HG03565 (cell line): Measurements from ENCODE around the gene ZBTB21.

Experiments used
- ATAC-seq: cut with Tn5 transposase; IDR thresholded peaks from one replicate; pipeline ENCODE4 v1.9.1; 2021; ENCODE audit warnings: mild to moderate bottlenecking, moderate library complexity; ENCODE audit not compliant: unreplicated experiment

The ZBTB21 gene

GRCh38 chr21:42040411-42041180 is 30.4 kb upstream of the ZBTB21 start:
- ATAC-seq, result no peak

GRCh38 chr21:42039911-42040351 is 29.8 kb upstream of the ZBTB21 start:
- ATAC-seq, result no peak

- ATAC-seq, result no peak
These were observed 29.3 kb upstream of the ZBTB21 start for GRCh38 chr21:42039470-42039901.

- ATAC-seq, result no peak
These were observed 28.8 kb upstream of the ZBTB21 start for GRCh38 chr21:42038826-42039425.

- no peak for ATAC-seq
These were observed 28.2 kb upstream of the ZBTB21 start for GRCh38 chr21:42038393-42038792.

GRCh38 chr21:42037943-42038342 is 27.8 kb upstream of the ZBTB21 start:
- ATAC-seq, result no peak

GRCh38 chr21:42037516-42037915 is 27.4 kb upstream of the ZBTB21 start:
- no peak for ATAC-seq

GRCh38 chr21:42036313-42036712 is 26.2 kb upstream of the ZBTB21 start:
- ATAC-seq, result no peak

- ATAC-seq, result no peak
These were observed 22.8 kb upstream of the ZBTB21 start for GRCh38 chr21:42032968-42033367.

GRCh38 chr21:42032266-42032665 is 22.1 kb upstream of the ZBTB21 start:
- ATAC-seq, result no peak

GRCh38 chr21:42031816-42032215 is 21.7 kb upstream of the ZBTB21 start:
- no peak for ATAC-seq

GRCh38 chr21:42031241-42031640 is 21.1 kb upstream of the ZBTB21 start:
- no peak for ATAC-seq

GRCh38 chr21:42030311-42030710 is 20.2 kb upstream of the ZBTB21 start:
- no peak for ATAC-seq

- no peak for ATAC-seq
These were observed 18.7 kb upstream of the ZBTB21 start for GRCh38 chr21:42028766-42029425.

GRCh38 chr21:42027822-42028765 is 17.9 kb upstream of the ZBTB21 start:
- ATAC-seq, result no peak

- ATAC-seq, result no peak
These were observed 17.1 kb upstream of the ZBTB21 start for GRCh38 chr21:42027085-42027821.

GRCh38 chr21:42026082-42026435 is 15.9 kb upstream of the ZBTB21 start:
- ATAC-seq, result no peak

- ATAC-seq, result no peak
These were observed 15.4 kb upstream of the ZBTB21 start for GRCh38 chr21:42025376-42026081.

- no peak for ATAC-seq
These were observed 12.7 kb upstream of the ZBTB21 start for GRCh38 chr21:42022906-42023305.

GRCh38 chr21:42022091-42022430 is 11.9 kb upstream of the ZBTB21 start:
- ATAC-seq, result no peak
